Endothelial cell of hepatic sinusoid (primary cell): ENCODE data around the gene IARS2.
"Not testable (repeated sequence)": the region's sequence is repeated elsewhere in the genome, so short reads cannot be mapped to it uniquely, and the experiment has no call there.

Source experiments
- in situ Hi-C: cut with HindIII; loops from 2 replicates; pipeline ENCODE4 v1.10.0; 2017; ENCODE audit warnings: low sequenced_read_pairs

IARS2 gene

GRCh38 chr1:220164116-220164515 lies 70.2 kb downstream of the IARS2 start:
- in situ Hi-C loops, result no loop called here

- in situ Hi-C loops, result no loop called here
Measured at GRCh38 chr1:220164517-220164916, 70.6 kb downstream of the IARS2 start.

GRCh38 chr1:220166853-220167252 lies 72.9 kb downstream of the IARS2 start:
- in situ Hi-C loops, result no loop called here

DNA sequence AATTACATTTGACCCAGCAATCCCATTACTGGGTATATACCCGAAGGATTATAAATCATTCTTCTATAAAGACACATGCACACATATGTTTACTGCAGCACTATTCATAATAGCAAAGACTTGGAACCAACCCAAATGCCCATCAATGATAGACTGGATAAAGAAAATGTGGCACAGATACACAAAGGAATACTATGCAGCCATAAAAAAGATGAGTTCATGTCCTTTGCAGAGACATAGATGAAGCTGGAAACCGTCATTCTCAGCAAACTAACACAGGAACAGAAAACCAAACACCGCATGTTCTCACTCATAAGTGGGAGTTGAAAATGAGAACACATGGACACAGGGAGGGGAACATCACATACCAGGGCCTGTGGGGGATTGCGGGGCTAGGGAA lies 76.0 kb downstream of the IARS2 start:
- in situ Hi-C loops, result not testable (repeated sequence)

DNA sequence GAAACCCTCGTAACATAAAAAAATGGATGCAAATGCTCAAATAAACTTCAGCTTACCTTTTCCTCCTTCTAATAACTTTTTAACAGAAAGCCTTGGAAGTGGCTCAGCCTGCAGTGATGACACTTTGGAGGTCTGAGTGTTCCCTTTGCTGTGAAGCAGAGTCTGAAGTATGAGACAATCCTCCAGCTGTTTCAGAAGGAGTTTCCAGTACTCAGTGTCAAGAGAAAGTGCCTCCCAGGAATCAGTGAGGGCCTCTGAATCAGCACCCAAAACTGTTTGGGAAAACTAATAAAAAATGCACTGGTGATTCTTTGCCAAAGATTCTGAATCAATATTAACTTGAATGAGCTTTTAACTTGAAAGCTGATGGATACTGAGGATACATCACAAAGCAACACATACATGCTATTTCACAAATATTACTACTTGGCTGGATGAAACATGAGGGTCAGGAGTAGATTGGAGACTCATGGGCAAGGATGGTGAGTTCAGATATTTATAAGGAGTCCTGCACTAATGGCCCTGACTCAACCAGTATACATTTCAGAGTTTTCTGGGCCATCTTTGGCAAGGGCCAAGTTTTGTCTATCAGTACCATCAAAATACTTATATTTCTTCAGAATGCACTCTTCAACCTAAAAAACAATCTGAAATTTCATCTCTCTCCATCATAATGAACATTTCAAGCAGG lies 77.0 kb downstream of the IARS2 start:
- in situ Hi-C loops, result no loop called here

GRCh38 chr1:220176540-220176939 lies 82.6 kb downstream of the IARS2 start:
- in situ Hi-C loops, result no loop called here

DNA sequence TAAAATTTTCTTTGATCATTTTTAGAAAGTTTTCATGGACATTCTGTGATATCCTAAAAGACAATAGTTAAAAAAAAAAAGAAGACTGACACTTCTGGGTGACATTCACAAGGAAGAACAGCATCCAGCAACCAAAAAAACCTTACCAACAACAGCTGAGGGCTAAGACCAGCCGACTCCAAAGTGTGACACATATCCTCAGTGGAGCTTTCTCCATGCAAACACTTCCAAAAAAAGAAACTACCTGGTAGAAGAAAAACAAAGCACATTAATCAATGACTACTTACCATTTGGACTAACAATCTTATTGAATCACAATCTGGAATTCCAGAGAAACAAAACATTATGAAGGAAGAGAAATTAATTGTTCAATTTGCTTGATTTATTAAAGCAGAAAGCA lies 88.2 kb downstream of the IARS2 start:
- in situ Hi-C loops, result no loop called here

DNA sequence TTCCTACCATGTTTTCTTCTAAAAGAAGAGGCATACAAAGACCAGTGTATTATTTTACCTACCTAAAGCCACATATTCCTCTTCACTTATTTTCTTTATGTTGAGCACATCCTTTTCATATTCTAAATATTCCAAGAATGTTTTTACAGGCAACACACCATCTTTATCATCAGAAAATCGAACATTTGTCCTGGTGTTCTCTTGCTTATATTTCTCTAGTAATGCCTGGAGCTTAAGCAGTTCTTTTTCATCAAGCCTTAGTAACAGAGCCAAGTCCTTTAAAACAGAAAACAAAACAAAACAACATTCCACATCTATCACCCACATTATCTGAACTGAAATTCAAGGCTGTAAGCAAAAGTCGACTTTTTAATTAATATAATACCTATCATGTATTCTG lies 88.7 kb downstream of the IARS2 start:
- in situ Hi-C loops, result no loop called here

DNA sequence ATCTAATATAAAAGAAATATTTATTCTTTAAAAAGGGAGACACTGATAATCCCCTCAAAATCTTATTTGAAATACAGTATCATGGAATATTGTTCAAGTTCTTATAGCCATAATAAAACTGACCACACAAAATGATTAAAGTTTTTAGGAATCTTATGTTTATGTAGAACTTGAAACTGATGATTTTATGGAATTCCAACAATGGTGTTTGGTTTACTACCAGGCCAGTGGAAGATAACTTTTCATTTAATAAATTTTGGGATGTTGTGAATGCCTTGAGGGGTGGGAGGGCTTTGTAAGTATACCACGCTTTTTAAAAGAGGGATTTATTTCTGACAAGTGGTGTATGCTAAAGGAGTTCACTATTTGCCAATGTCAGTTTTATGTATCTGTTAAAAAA lies 90.6 kb downstream of the IARS2 start:
- in situ Hi-C loops, result no loop called here

DNA sequence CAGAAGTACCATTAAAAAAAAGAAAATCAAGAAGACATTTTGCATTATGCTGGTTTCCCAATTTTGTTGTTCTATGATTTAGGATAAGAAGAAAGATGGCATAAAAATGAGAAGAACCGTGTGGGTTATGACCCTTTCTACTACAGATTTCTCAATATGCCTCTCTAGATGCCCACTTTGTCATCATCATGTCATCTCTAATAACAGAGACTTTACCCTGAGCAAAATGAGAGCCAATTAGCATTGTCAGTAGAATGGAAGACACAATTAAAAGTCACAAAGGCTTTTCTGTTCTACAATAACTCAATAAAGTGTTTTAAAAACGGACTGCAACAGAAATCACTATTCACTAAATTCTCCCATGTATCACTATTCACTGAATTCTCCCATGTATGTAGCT lies 92.8 kb downstream of the IARS2 start:
- in situ Hi-C loops, result no loop called here

- in situ Hi-C loops, result no loop called here
Measured at GRCh38 chr1:220188538-220188937, 94.6 kb downstream of the IARS2 start.

- in situ Hi-C loops, result no loop called here
Measured at GRCh38 chr1:220189750-220190347, 95.9 kb downstream of the IARS2 start.

DNA sequence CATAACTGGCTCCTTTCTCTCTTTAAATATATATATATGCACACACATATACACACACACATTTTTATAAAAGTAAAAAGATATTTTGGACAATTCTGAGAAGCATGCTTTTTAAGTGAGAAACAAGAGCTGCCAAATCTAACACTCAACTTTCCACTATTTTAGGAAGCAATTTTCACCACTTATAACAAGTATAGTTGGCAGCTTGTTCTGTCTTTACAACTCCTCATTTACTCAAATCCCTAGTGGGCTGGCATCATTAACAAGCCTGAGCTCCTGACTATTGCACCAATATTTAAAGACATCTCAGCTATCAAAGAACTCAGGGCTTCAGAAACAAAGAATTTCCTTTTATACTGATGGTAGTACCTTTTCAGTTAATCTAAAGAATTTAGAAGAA lies 101.8 kb downstream of the IARS2 start:
- in situ Hi-C loops, result no loop called here
